BLaER1 (cell line): ENCODE data around the gene HOXD12.

ENCODE experiments used
- H3K27ac ChIP-seq: shearing (Covaris generic); formaldehyde crosslinking; 2 replicates; pipeline ENCODE4 v1.8.1; 2022
- H3K27me3 ChIP-seq: shearing (Covaris generic); formaldehyde crosslinking; 2 replicates; pipeline ENCODE4 v1.8.1; 2022
- H3K36me3 ChIP-seq: shearing (Covaris generic); formaldehyde crosslinking; 2 replicates; pipeline ENCODE4 v1.8.1; 2022
- H3K4me1 ChIP-seq: shearing (Covaris generic); formaldehyde crosslinking; 2 replicates; pipeline ENCODE4 v1.8.1; 2022
- H3K4me2 ChIP-seq: shearing (Covaris generic); formaldehyde crosslinking; 2 replicates; pipeline ENCODE4 v1.8.1; 2022
- H3K4me3 ChIP-seq: shearing (Covaris generic); formaldehyde crosslinking; 2 replicates; pipeline ENCODE4 v1.8.1; 2022
- H3K9ac ChIP-seq: shearing (Covaris generic); formaldehyde crosslinking; 2 replicates; pipeline ENCODE4 v1.8.1; 2022
- H3K9me3 ChIP-seq: shearing (Covaris generic); formaldehyde crosslinking; 2 replicates; pipeline ENCODE4 v1.8.1; 2022
- H4K20me1 ChIP-seq: shearing (Covaris generic); formaldehyde crosslinking; 2 replicates; pipeline ENCODE4 v1.8.1; 2022
- Cebpa-rat ChIP-seq: shearing (Covaris generic); IDR thresholded peaks from 2 replicates; pipeline ENCODE4 v1.8.1; 2022

Gene HOXD12

DNA sequence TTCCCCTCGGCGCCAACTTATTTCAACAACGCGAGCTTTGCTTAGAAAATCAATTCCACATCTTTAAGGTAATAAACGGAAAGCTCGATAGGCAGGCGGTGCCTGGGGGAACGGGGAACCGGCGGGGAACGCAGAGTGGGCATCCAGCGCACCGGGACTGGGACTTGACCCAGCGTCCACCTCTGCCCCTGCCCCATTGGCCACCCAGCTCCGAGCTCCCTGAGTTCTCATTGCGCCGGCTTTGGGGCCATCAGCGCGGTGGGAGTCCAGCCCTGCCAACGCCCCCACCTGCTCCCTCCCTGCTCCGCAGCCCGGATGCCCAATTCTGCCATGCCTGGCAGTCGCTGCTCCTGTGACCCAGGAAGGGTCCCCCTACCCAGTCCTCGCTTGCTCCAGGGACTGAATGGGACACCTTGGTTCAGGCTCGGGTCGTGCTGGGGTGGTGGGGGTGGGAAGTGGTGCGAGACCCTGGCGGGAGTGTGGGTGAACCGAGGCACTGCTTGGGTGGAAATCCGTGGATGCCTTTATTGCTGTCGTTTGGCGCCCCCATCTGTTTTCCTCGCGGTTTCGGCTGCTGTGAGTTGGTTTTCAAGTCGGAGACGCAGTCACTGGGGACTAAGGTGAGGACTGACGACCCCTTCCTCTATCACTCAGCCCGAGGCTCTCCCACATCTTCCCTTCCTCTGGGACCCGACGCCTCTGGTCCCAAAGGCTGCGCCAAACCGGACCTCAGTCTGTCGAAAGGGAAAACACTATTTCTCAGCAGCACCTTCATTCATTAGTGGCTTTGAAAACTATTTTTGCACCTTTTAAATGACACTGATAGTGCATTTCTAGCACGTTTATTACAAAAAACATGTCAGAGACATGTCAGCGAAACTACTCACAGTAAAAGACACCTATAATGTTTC, 13.5 kb upstream of the HOXD12 start:
- Histone ChIP-seq H3K4me1 (no peaks in the 10 kb centered on the region), H3K9me3 (peaks cover 53% of the 10 kb centered on the region), H3K9ac (no peak overlapping the region), H4K20me1 (peaks cover 87% of the 10 kb centered on the region), H3K27me3 (peaks cover 100% of the 10 kb centered on the region), H3K4me2 (no peak overlapping the region), H3K4me3 (no peak overlapping the region), H3K27ac (no peak overlapping the region), H3K36me3 (no peaks in the 10 kb centered on the region)
- TF ChIP-seq Cebpa-rat, result no peak

DNA sequence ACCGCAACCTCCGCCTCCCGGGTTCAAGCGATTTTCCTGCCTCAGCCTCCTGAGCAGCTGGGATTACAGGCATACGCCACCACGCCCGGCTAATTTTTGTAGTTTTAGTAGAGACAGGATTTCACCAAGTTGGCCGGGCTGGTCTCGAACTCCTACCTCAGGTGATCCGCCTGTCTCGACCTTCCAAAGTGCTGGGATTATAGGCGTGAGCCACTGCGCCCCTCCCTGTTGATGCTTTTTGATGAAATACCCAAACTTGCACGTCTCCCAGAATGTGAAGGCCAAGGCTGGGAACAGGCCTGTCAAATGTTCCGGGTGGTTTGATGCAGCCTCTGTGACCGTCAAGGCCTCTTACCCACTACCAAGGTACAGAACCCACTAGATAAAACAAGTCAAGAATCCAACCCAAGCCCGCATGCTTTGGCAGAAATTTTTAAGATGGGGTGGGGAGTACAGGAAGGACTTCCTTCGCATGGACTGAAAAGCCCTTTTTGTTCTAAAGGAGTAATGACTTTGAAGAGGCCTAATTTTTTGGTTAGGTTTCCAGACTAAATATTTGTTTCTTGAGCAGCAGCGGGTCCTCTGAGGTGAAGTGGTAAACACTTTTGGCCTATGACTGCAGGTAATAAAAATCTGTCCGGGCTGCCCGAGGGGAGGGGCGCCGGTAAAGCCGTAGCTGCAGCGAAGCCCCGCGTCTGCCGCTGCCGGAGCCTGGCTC, 12.1 kb upstream of the HOXD12 start:
- no peak overlapping the region for H3K27ac ChIP-seq
- no peaks in the 10 kb centered on the region for H3K4me1 ChIP-seq
- TF ChIP-seq Cebpa-rat, result no peak
- no peaks in the 10 kb centered on the region for H3K36me3 ChIP-seq
- no peak overlapping the region for H3K4me3 ChIP-seq
- no peak overlapping the region for H3K4me2 ChIP-seq
- H4K20me1 ChIP-seq, result peaks cover 95% of the 10 kb centered on the region
- H3K9ac ChIP-seq, result no peak overlapping the region
- peaks cover 46% of the 10 kb centered on the region for H3K9me3 ChIP-seq
- H3K27me3 ChIP-seq, result peaks cover 100% of the 10 kb centered on the region

DNA sequence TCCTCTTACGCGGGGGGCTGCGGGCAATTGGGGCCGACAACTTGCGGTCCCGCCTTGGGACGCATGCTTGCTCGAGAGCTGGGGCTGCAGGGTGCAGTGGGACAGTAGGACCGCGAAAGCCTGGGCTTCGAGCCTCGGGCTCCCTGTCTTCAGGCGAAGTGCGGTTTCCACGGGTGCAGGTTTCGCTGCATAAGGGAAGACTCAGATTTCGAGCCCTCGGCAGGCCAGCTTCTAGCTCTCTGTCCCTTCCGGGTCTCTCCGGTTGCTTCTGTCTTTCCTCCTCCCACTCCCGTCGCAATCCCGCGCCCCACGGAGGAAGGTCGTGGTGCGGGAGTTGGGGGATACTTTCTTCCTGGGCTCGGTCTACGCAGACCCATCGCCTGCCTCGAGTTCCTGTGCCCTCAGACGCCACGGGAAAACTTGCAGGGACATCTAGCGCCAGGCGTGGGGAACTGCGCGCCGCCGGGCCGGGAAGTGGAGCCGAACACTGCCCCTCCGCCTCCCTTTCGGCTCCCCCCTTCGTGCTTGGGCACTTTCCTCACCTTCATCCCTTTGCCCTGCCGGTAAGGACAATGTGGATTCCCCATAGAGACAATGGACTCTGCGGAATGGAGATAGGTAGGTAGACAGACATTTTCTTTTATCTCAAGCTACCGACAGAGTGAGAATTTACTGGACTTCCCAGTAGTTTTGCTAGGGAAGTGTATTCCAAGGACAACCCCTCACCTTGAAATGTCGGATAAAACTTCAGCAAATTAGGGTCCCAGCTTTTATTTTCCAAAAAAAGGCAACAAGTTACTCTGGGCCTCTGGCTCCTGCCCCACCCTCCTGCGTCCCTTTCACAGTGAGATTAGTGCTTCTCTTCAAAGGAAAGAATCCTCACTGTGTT, 11.3 kb upstream of the HOXD12 start:
- H3K27me3 ChIP-seq, result peaks cover 100% of the 10 kb centered on the region
- no peak overlapping the region for H3K27ac ChIP-seq
- H3K9me3 ChIP-seq, result peaks cover 46% of the 10 kb centered on the region
- no peak overlapping the region for H3K4me2 ChIP-seq
- peaks cover 97% of the 10 kb centered on the region for H4K20me1 ChIP-seq
- H3K9ac ChIP-seq, result no peak overlapping the region
- TF ChIP-seq Cebpa-rat, result no peak
- no peak overlapping the region for H3K4me3 ChIP-seq
- no peaks in the 10 kb centered on the region for H3K36me3 ChIP-seq
- no peaks in the 10 kb centered on the region for H3K4me1 ChIP-seq

DNA sequence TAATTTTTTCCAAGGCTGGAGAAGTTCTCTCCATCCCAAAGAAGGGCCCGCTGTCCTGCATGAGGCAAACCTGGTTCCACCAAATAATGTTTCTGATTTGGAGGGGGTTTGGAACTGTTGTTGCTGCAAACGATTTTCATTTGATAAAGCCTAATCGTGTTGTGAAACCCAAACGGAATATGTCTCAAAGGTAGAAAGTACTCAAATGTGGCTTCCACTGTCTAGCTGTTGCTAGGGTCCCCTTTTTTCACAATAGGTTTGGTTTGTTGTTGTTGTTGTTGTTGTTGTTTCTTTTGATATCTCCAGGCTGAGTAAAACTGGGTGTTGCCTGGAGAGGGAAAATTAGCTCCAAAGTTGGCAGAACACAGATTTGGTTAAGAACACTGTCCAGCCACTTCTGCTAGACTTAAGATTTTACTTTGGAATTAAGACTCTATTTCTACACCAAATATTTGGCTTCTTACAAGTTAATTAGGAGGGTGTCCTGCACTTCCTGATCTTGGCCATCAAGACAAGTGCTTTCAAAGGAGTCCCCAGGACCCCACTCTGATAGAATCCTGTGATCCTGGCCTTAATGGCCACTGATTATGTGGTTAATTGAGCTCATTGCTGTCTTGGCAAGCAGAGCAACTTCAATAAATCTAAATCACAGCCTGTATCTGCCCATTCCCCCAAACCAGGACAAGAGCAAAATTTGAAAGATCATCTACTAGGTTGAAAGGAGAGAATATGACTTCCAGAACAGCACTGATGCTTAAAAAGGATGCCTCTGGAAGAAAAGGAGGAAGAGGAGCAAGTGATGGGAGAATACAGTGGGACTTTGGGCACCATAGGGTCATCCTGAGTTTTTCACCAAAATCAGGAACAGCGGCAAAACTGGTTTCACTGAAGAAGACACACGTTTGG, 10.4 kb upstream of the HOXD12 start:
- peaks cover 42% of the 10 kb centered on the region for H3K9me3 ChIP-seq
- H3K36me3 ChIP-seq, result no peaks in the 10 kb centered on the region
- H3K4me3 ChIP-seq, result no peak overlapping the region
- no peak overlapping the region for H3K9ac ChIP-seq
- H3K27ac ChIP-seq, result no peak overlapping the region
- H4K20me1 ChIP-seq, result peaks cover 97% of the 10 kb centered on the region
- H3K4me2 ChIP-seq, result no peak overlapping the region
- H3K27me3 ChIP-seq, result peaks cover 100% of the 10 kb centered on the region
- TF ChIP-seq Cebpa-rat, result no peak
- no peaks in the 10 kb centered on the region for H3K4me1 ChIP-seq

DNA sequence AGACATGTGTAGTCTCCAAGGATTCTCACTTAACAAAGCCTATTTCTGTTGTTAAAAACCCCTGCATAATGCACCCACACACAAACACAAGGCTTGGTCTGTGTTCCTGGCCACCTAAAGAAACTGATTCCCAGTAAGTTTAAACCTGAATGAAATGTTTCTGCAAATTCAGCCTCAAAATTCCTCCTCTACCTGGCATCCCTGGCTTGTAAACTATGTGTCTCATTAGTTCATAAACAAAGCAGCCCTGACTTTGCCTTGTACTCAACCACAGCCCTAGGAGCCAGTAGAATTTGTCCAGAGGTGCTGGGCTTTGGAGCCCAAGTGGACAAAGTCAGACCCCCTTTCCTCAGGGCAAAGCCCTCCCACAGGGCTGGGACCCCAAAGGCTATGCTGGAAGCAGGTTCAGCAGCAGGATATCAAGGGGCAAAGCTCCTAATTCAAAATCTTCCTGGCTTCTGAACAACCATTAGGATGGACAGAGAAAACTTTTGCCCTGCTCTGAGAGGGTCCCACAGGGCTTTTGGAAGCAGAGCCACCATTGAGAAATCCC, 9.7 kb upstream of the HOXD12 start:
- H3K27me3 ChIP-seq, result peaks cover 100% of the 10 kb centered on the region
- no peaks in the 10 kb centered on the region for H3K4me1 ChIP-seq
- H3K9ac ChIP-seq, result no peak overlapping the region
- H4K20me1 ChIP-seq, result peaks cover 97% of the 10 kb centered on the region
- H3K27ac ChIP-seq, result no peak overlapping the region
- H3K4me3 ChIP-seq, result no peak overlapping the region
- TF ChIP-seq Cebpa-rat, result no peak
- H3K36me3 ChIP-seq, result no peaks in the 10 kb centered on the region
- H3K4me2 ChIP-seq, result no peak overlapping the region
- peaks cover 35% of the 10 kb centered on the region for H3K9me3 ChIP-seq

DNA sequence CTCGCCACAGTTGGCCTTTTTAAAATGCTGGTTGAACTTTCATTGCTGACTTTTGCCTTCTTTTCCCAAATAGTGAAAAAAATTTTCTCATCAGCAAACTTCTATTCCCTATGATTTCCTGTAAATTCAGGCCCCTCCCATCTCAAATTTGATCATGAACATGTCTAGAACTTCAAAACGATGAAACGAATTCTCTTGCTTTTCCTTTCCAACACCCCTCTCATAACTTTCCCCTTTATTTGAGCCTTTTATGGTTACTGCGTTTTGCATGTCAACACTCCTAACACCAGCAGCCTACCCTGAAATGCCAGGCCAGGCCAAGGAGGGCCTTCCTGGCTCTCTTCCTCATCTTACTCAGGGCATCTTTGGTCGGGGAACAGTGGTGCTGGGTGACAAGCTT, 8.7 kb upstream of the HOXD12 start:
- H3K27ac ChIP-seq, result no peak overlapping the region
- H3K9ac ChIP-seq, result no peak overlapping the region
- H3K4me1 ChIP-seq, result no peaks in the 10 kb centered on the region
- peaks cover 100% of the 10 kb centered on the region for H3K27me3 ChIP-seq
- no peak for TF ChIP-seq Cebpa-rat
- H3K9me3 ChIP-seq, result peaks cover 26% of the 10 kb centered on the region
- no peak overlapping the region for H3K4me2 ChIP-seq
- no peaks in the 10 kb centered on the region for H3K36me3 ChIP-seq
- H4K20me1 ChIP-seq, result peaks cover 97% of the 10 kb centered on the region
- H3K4me3 ChIP-seq, result no peak overlapping the region

DNA sequence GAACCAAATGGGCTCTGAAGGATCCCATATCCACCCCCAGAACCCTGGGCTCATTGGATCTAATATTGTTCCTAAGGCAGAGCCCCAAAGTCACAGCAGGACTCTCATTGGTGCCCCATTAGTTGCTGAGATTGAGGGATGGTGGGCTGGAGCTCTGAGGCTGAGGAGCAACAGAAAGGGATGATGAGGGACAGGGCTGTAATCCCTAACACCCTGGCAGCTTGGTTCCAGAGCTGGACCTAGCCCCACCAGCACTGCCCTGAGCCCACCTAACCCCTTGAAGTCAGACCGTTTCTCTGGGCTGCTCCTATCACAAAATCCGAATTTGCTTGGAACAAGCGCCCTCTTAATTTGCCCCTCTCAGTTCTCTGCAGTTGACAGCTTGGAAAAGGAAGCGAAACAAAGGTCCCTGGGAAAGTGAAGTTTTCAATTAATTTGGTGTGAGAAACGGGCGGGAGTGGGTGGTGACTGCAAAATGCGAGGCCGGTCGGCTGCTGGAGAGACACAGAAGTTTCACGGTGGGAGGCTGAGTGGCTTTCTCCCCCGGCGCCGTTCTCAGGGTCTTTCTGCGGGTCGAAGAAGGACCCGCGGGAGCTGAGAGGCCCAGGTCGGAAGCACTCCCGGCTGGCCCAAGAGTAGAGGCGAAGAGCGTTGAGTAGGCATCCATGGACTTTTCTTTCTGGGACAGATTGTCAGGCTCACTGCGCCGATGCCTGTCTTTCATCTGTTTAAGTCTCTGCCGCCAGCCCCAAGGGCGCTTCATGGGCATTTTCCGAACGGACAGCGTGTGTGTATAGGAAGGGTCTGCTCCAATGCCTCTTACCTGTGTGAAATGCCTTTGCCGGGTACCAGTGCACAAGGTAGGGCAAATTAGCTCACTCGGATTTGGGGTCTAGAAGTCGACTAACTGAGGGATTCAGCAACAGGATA, 8.0 kb upstream of the HOXD12 start:
- peaks cover 23% of the 10 kb centered on the region for H3K9me3 ChIP-seq
- no peak for TF ChIP-seq Cebpa-rat
- H3K4me3 ChIP-seq, result no peak overlapping the region
- 0 out of 2 replicates have a peak, but pooled peaks cover under 1% of the 10 kb centered on the region for H3K4me1 ChIP-seq
- peaks cover 97% of the 10 kb centered on the region for H4K20me1 ChIP-seq
- H3K36me3 ChIP-seq, result no peaks in the 10 kb centered on the region
- H3K27me3 ChIP-seq, result peaks cover 100% of the 10 kb centered on the region
- no peak overlapping the region for H3K9ac ChIP-seq
- H3K4me2 ChIP-seq, result no peak overlapping the region
- no peak overlapping the region for H3K27ac ChIP-seq
